ENCODE data around the gene TCP11L1.
"Not testable (repeated sequence)": the region's sequence is repeated elsewhere in the genome, so short reads cannot be mapped to it uniquely, and the experiment has no call there.

Gene TCP11L1

DNA sequence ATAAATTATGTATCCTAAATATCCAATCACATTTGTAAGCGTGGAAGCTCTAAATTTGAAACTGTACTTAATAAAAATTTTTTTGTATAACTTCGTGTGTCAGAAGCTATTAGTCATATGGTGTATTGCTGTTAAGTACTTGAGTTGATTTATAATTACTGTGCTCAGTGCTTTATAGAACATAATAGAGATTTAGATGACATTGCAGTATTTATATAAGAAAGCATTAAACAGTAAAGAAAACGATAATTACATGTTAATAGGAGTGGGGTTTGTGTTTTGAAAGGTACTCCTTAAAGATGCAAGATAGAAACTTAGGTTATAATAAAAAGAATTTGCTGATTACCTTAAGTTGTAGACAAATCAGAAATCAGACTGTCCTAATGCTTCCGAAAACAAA is 5.9 kb upstream of the TCP11L1 start:
- no peak for DNase-seq

DNA sequence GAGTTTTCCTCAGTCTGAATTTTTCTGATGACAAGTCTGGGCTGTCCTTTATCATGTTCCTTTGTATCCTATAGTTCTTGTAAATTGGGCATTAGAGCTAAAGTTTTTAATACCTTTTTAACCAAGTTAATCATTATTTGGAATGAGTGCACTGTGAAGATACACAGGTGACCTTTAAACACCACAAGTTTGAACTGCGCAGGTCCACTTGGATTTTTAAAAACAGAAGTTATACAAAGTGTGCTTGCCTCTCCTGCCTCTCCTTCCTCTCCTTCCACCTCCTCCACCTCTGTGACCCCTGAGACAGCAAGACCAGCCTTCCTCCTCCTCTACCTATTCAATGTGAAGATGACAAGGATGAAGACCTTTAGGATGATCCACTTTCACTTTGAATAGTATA is 4.4 kb upstream of the TCP11L1 start:
- DNase-seq: no peak

DNA sequence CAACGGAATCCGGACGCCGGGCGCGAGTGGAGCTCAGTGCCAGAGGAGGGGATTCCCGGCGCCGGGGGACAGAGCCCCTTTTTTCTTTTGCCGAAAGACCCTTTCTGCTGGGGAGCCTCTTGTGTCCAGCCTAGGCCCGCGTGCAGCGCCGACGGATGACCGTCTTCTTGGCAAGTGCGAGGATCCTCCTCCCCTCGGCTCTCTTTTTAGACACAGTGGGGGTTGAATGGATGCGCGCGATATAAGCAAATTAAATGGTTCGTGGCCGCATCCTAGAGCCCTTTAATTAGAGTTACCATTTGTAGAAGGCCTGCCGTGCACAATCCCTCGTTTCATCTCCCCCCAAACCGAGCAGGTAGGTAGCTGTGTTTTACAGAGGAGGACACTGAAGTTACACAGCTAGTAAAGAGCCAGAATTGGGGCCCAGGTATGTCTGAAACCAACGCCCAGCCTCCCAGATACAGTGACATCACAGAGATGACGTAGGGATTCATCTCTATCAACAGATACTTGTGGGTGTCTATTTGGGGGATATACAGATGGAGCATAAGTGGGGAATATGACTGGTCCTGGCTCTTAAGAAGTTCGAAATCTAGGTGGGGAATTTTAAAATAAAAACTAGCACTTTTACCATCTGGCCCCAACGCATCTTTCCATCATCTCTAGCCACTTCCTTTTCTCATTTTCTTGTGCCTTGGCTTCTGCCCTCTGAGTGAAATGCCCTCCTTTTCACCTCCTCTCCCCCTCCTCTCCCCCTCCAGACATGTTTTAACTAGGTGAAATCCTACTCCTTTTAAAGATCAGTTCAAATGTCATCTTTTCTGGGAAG is 875 bp downstream of the TCP11L1 start:
- DNase-seq: peak; percentile 25

DNA sequence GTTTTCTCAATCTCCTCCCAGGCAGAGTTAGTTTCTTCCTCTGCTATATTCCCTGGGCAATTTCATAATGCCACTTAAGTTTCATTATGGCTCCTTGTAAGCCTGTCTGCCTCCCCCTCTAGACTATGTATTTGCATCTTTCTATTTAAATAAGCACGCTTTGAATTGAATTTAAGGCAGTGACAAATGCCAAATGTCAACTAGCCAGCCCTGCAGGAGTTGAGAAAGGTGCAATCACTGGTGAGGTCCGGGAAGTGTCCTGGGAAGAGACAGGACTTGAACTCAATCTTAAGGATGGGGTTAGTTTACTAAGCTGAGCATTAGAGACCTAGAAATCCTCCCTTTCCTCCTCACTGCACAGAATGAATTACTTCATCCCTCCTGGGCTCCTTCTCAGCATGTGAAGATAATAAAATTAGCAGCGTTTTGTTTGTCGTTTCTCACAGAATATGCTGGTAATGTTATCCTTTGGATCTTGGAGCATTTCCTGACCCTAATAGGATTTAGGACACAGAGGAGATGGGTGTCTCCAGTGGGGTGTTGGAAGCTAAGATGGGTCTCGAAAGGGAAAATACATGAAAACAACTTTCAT is 1.6 kb downstream of the TCP11L1 start:
- DNase-seq: no peak

DNA sequence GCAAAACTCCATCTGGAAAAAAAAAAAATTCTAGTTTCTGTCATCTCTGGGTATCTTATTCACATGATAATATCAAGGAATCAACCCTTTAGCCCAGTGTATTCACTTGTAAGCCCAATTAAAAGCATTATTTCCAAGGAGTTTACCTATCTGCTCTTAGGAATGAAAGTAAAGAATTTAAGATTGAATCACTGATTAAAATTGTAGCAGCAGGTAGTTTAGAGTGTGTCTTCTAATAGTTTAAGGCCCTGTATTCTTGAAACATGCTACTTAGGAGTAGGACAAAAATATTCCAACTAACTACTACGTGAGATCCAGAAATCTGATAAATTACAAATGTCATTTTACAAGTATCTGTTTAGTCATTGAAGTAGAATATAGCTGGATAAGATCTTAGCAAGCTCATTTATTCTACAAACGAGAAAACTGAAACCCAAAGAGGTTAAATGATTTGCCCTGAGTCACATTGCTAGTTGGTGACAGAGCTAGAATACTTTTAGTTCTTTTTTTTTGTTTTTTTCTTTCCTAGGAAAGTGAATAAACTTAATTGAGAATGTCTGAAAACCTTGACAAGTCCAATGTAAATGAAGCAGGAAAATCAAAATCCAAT is 4.0 kb downstream of the TCP11L1 start:
- DNase-seq: no peak

DNA sequence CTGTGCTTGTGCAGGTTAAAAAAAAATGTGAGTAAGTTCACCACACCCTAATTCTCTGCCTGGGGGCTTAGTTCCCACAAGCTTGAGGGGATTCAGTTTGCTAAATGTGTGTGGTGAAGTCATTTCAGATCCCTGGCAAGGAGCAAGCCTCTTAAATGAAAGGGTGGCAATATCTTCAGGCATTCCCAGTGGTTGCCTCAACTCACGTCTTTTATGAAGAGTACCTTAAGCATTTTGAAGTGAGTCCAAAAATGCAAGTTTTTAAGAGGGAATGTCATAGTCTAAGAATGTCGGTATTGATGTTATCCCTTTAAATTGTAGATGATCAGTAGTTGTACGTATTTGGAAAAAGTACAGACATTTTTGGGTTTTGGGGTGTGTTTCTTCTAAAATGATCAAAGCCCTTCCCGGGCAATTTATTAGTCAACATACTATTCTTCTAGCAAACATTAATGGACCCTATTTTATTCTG is 4.9 kb downstream of the TCP11L1 start:
- no peak for DNase-seq

DNA sequence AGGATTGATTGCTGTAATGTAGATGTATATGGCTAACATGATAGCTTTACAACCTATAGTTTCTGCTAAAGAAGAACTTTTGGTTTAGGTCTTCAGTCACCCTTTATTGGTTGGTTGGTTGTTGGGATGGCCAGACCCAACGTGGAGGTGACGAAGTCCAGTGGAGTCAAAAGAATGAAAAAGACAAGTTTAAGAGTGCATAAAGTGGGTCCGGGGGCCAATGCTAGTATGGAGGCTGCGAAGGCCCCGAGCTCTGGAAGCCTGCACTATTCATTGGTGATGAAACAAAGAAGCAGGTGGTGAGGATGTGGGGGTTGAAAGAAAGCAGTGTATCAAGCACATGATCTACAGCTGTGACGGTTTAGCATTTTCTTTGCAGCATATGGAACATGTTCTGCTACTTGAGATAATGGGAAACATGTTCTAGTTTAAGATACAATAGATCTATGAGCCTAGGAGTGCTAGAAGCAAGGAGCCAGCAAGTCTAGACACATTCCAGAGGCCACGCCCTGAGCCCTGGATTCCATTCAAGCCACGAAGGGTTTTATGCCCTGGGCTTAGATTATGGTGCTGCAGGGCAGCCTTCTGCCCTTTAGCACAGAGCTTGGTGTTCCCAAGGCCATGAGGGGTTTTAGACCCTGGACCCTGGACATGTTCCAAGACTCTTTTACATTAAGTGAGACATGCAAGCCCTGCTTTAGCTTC is 6.3 kb downstream of the TCP11L1 start:
- DNase-seq: no peak

DNA sequence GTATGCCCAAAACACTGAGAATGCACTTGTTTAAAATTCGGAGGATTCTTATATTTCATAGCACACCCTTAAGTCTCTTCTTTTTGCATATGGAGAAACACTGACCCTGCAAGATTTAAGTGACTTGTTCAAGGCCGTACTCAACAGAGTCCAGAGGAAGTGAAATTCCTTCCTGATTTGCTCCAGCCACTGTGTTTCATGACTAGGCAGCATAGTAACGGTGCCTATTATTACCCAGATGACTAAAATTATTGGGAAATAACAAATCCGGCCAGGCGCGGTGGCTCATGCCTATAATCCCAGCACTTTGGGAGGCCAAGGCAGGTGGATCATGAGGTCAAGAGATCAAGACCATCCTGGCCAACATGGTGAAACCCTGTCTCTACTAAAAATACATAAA is 9.3 kb downstream of the TCP11L1 start:
- not testable (repeated sequence) for DNase-seq

DNA sequence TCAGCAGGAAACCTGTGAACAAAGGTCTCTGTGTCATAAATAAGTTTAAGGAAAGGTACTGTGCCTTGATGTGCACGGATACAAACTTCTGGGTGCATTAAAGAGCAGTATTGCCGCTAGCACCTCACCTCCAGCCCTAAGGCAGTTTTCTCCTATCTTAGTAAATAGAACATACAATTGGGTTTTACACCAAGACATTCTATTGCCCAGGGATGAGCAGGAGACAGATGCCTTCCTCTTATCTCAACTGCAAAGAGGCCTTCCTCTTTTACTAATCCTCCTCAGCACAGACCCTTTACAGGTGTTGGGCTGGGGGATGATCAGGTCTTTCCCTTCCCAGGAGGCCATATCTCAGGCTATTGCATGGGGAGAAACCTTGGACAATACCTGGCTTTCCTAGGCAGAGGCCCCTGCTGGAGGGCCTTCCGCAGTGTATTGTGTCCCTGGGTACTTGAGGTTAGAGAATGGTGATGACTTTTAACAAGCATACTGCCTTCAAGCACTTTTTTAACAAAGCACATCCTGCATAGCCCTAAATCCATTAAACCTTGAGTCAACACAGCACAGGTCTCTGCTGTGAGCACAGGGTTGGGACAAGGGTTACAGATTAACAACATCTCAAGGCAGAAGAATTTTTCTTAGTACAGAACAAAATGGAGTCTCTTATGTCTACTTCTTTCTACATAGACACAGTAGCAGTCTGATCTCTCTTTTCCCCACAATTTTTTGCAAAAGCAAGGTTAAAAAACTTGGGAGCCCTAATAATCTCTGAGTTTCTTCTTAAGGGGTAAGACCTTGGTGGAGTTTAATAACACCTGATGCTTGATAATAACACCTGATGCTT is 10.4 kb downstream of the TCP11L1 start:
- DNase-seq: not testable (repeated sequence)

DNA sequence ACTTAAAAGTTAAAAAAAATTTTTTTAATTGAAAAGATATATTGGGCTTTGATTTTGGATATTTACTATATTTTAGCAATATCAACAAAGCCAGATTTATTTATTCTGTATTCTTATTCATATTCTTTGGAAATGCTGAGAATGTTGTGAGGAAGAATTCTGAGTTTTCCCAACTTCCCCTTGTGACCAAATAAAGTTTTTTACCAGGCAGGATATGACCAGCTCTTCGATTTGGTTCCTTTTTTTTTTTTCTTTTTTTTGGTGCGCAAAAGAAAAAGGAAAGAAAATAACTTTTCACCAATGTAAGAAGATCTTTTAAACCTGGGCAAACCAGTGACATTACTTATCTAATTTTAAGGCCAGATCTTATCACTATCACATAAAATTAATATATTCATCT is 12.9 kb downstream of the TCP11L1 start:
- no peak for DNase-seq

DNA sequence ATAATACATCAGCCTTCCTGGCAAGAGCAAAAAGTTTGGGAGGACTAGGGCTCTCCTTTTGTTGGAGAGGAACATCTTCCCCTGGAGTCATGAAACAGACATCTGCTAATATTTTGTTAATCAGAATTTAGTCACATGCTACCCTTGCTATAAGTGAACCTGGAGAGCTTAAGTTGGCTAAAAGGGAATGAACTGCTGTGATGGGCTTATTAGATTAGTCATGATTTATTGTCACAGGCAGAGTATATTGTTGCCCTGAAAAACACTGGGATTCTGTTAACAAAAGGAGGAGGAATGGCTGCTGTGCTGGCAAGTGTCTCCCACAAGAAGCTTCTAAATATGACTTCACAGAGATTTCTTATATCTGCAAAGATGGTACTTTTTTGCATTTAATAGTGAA is 16.0 kb downstream of the TCP11L1 start:
- DNase-seq: no peak

DNA sequence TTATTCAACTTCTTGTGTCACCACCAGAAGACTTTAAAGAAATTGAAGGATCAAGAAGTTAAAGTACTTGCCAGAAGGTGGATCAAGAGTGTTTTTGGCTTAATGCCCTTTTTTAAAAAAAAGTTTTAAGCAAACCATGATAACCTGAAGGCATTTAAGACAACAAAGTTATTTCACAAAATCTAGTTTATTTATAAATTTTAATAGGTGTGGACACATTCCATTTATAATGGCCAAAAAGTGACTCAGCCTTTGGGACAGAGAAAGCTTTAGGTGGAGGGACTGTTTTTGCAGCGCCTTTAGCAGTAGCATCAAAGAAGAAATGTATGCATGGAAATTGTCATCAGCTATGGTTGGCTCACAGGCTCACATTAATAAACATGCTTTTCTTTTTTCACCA is 17.9 kb downstream of the TCP11L1 start:
- DNase-seq: no peak

DNA sequence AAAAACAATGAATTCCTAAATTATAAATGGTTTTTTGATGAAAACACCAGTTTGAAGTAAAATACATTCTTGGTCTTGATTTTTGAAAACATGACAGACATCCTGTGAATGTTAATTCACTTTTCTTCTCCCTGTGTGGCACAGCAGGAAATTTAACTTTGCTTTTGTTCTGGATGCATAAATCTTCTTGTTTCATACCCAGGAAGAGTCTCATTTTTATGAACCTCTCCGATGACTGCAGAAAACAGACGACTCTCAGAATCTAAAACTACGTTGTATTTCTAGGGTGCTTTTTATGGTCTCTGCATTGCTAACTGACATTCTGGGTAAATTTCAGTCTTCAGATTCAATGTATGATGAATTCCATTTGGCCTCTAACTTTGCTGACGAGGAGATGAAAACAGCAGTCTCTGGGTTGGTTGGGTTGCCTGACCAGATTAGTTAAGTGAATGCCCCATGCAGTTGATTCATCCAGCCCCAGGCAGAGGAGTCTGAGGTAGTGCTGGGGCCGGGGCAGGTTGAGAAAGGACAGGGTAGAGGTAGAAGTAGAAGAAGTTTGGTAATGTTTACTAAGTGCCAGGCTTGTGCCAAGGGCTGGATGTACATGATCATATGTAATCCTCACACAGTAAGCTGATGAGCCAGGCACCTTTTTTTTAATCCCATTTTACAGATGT is 20.1 kb downstream of the TCP11L1 start:
- DNase-seq: no peak

DNA sequence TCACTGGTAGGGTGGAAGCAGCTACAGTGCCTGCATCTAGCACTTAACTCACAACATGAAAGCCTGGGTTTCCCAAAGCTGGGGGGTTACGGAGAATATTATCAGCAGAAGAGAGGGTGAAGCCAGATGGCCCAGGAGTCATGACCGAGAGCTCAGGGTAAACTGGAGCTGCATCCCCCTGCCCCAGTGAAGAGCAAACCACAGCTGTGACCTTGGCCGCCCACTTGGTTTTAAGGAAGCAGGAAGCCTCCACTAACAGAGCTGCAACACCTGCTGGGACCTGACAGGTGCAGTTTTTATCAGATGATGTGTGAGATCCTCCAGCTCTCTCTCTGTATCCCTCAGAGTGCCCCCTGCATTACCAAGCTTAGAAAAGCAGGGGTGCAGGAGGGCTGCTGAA is 20.9 kb downstream of the TCP11L1 start:
- no peak for DNase-seq

DNA sequence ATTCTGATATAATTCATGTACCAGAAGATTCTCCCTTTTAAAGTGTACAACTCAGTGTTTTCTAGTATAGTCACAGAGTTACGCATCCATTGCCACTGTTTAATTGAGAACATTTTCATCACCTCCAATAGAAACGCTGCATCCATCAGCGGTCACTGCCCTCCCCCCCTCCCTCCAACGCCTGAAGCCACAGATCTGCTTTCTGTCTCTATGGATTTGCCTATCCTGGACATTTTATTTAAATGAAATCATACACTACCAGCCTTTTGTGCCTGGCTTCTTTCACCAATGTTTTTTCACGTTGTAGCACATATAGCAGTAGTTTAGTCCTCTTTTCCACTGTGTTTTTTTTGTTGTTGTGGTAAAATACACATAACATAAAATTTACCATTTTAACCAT is 22.8 kb downstream of the TCP11L1 start:
- DNase-seq: no peak

DNA sequence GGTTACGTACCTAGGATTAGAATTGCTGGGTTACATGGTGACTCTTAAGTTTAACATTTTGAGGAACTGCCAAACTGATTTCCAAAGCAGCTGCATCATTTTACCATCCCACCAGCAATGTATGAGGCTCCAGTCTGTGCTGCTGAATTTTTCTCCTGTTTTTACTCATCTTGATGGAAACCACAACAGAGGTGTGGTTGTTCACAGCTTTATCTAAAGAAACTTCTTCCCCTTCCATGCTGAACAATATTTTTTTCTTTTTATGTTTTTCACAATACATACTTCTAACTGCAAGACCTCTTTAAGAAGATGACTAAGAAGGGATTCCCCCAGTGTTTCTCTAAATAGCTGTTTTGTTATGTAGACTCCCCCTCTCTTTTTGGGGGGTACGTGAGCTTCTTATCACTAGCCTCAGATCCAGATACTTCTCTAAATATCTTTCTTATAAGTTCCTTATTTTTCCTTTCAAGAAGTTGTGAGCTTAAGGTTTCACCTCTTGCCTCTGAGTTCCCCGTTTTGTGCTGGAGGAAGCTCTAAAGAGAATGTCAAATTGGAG is 24.0 kb downstream of the TCP11L1 start:
- no peak for DNase-seq

DNA sequence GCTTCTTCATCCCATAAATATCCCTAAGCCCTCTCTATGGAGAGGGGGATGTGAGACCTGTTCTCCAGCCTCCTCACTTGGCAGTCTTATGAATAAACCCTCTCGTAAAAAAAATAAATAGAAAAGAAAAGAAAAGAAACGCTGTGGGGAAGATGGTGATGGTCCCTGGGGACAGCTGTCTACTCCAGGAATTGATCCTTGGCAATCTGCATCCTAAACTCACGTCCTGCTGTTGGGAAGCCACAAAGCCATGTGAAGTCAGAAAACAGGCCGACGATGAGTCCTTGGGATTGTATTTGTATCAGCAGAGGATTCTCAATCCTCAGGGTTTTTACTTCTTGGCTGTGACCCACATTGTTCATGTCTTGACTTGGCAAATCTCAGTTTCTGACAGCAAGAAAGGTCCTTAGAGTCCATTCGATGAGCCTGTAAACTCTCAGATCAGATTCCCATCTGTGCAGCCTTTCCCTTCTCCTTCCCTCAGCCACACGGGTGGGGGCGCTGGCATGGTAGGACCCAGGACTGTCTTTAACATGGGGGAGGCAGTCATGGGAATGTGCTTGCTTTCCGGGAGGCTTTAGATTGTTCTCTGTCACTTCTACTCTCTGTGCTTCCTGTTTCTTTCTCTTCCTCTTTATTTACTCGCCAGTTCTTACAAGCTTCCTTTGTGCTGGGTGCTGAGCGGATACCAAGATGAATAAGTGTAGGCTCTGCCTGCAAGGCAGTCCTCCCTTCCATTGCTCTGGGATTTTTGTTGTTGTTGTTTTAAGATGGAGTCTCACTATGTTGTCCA is 24.9 kb downstream of the TCP11L1 start:
- DNase-seq: no peak

DNA sequence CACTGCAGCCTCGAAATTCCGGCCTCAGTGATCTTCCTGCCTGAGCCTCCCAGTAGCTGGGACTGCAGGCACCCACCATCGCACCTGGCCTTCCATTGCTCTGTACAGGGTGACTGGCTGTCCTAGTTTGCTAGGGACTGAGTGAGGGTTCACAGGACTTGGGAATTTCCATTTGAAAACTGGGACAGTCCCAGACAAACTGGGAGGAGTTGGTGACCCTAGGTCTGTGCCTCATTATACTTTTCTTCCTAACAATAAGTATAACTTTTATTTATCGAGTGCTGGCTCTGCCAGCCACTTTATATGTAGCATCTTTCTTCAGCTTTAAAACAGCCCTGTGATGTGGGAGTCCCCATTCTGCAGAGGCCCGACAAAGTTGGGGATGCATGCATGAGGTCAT is 25.5 kb downstream of the TCP11L1 start:
- DNase-seq: no peak

DNA sequence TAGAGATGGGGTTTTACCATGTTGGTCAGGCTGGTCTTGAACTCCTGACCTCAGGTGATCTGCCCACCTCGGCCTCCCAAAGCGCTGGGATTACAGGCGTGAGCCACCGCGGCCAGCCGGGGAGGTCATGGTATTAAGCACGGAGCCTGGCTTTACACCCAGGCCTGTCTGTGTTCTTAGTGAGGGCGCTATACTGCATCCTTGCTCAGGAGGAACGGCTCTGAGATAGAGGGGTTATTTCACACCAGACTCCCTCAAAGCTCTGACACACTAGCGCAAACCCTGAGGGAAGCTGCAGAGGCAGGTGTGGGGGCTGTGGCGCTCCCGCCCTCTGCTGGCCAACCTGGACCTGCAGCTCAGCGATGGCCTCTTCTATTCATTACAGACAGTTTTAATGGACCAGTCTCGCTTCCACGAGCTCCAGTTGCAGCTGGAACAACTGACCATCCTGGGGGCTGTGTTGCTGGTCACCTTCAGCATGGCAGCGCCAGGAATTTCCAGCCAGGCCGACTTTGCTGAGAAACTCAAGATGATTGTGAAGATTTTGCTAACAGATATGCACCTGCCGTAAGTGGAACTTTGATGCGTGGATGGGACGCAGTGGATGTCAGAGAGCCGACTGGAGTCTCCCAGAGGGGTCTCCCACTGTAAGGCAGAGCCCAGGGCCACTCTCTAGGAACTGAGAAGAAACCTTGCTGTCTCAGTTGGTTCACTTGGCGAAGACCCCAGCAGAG is 26.2 kb downstream of the TCP11L1 start:
- DNase-seq: peak; percentile 73

DNA sequence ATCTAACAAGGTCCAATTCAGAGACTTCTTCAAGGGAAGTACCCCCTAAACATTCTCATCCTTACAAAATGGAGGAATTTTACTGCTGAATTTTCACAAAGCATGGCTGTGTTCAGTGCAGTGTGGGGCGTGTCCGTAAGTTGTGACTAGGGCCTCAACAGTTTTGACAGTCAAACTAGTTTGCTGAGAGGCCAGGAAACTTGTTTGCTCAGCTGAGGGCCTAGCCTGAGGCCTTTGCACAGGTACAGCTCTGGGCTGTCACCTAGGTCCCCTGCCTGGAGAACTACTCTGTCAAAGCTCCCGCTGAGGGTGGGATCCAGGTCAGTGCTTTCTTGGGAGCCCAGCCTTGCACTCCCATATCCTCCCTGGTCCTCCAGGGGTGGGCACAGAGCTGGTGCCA is 27.9 kb downstream of the TCP11L1 start:
- no peak for DNase-seq
